ENCODE measurements around the gene GLRX2. TPM values are rescaled to one million over a fixed set of nuclear protein-coding genes. Genes with fewer than 3 reads are reported as not detected.

GLRX2 gene
- total RNA-seq, 1 experiment from 2014 or later, result 30.6 TPM

DNA sequence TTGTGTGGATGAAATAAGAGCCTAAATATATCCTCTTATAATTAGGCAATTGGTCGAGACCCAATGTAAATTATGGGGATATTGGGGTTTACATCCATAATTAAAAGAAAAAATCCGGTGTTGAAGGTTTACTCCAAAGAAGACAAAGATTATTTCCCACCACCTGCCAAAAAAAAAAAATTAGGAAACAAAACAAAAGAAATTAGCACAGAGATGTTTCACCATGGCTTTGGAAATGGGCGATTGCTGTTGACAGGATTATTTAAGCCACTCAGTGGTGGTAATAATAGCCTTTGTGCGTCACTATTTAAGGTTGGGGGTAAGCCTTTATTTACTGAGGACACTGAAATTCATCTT is 585 bp upstream of the GLRX2 start:
- TSS peak; percentile 98 for BruUV-seq (replicated peaks)
- H3K9me3 ChIP-seq (ENCODE audit: control insufficient read depth in 1 of 2, insufficient read depth in 1 of 2, low read depth in 1 of 2, low read length in 2 of 2), result no peaks in the 10 kb centered on the region
- H3K4me1 ChIP-seq (ENCODE audit: control insufficient read depth in 1 of 2, insufficient read depth in 2 of 2, low read length in 2 of 2), result peaks cover 12 to 20% of the 10 kb centered on the region in 2 experiments; a peak in 3 of 4 replicates
- no peaks in the 10 kb centered on the region for H3K27me3 ChIP-seq (ENCODE audit: insufficient read depth, low read length)
- H3K9ac ChIP-seq (ENCODE audit: low read length), result peak overlapping the region; percentile 72
- peak overlapping the region; percentile 79 for H3K27ac ChIP-seq (ENCODE audit: low read depth, low read length)
- intact Hi-C loops (cut with micrococcal nuclease), result loop anchor here (1.0 kb wide), 2 partner anchors 17 to 46 kb away; partner anchors contain the start of genes CDC73, RO60 and UCHL5
- H3K79me2 ChIP-seq (ENCODE audit: insufficient read depth, low read length), result peaks cover 30% of the 10 kb centered on the region
- H3K9me2 ChIP-seq (ENCODE audit: insufficient read depth), result no peaks in the 10 kb centered on the region
- H3K4me3 ChIP-seq (replicated peaks in 1 of 2; ENCODE audit: low read depth in 1 of 2, low read length in 2 of 2), result peak overlapping the region; percentile 58 to 74
- ChIA-PET POLR2A (interaction anchor here (0.6 to 2.4 kb wide), 7 partner anchors 8 to 47 kb away, joined by 3 to 16 read pairs (median 6); partner anchors contain the start of genes CDC73, RO60 and UCHL5), CTCF (interaction anchor here (0.7 to 2.2 kb wide), 4 partner anchors 7 to 86 kb away, joined by 3 to 10 read pairs (median 4); partner anchors contain the start of gene CDC73), RAD21 (ENCODE audit: low non-redundant PET in 1 of 2, low total read pairs in 2 of 2, uncharacterized antibody in 2 of 2, unreplicated experiment in 2 of 2) (no interaction called here)
- H3K36me3 ChIP-seq (ENCODE audit: control insufficient read depth in 1 of 2, insufficient read depth in 2 of 2, low read length in 2 of 2), result no peaks in the 10 kb centered on the region
- DNase-seq (ENCODE audit: low read depth, low spot score) (no peak), ATAC-seq (no peak)
- TF ChIP-seq, protein P1, sequence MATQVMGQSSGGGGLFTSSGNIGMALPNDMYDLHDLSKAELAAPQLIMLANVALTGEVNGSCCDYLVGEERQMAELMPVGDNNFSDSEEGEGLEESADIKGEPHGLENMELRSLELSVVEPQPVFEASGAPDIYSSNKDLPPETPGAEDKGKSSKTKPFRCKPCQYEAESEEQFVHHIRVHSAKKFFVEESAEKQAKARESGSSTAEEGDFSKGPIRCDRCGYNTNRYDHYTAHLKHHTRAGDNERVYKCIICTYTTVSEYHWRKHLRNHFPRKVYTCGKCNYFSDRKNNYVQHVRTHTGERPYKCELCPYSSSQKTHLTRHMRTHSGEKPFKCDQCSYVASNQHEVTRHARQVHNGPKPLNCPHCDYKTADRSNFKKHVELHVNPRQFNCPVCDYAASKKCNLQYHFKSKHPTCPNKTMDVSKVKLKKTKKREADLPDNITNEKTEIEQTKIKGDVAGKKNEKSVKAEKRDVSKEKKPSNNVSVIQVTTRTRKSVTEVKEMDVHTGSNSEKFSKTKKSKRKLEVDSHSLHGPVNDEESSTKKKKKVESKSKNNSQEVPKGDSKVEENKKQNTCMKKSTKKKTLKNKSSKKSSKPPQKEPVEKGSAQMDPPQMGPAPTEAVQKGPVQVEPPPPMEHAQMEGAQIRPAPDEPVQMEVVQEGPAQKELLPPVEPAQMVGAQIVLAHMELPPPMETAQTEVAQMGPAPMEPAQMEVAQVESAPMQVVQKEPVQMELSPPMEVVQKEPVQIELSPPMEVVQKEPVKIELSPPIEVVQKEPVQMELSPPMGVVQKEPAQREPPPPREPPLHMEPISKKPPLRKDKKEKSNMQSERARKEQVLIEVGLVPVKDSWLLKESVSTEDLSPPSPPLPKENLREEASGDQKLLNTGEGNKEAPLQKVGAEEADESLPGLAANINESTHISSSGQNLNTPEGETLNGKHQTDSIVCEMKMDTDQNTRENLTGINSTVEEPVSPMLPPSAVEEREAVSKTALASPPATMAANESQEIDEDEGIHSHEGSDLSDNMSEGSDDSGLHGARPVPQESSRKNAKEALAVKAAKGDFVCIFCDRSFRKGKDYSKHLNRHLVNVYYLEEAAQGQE (IDR thresholded peaks at IDR 0.05; ENCODE audit: low read depth), result no peak
- peak overlapping the region; percentile 95 for H2AFZ ChIP-seq (ENCODE audit: low read depth, low read length, poor library complexity, severe bottlenecking)
- no peaks in the 10 kb centered on the region for H4K20me1 ChIP-seq (ENCODE audit: insufficient read depth)
- H3K4me2 ChIP-seq (ENCODE audit: low read length), result peak overlapping the region; percentile 74

DNA sequence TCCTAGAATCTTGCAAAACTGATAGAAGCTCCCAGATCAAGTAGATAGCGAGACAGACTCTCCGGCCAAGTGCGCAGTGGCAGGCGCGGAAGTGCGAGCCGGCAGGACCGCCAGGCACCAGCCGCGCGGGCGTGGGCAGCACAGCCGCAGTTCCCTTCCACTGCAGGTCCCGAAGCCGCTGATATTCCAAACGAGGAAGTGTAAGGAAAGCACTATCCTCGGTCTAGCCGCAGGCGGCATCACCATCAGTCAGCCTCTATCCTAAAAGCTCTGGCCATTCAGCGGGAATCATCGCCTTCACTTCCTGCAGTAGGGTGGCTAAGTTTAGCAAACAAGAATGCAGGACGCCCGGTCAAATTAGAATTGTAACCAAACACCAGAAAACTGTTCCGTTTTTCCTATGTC is 710 bp downstream of the GLRX2 start:
- Histone ChIP-seq H3K79me2 (ENCODE audit: insufficient read depth, low read length) (peaks cover 30% of the 10 kb centered on the region), H2AFZ (ENCODE audit: low read depth, low read length, poor library complexity, severe bottlenecking) (peak overlapping the region; percentile 42), H3K9me2 (ENCODE audit: insufficient read depth) (no peaks in the 10 kb centered on the region), H3K4me2 (ENCODE audit: low read length) (peak overlapping the region; percentile 74), H3K36me3 (ENCODE audit: control insufficient read depth in 1 of 2, insufficient read depth in 2 of 2, low read length in 2 of 2) (peaks cover 3 to 4% of the 10 kb centered on the region in 2 experiments; a peak in 1 of 4 replicates), H3K27ac (ENCODE audit: low read depth, low read length) (peak overlapping the region; percentile 79), H3K9ac (ENCODE audit: low read length) (peak overlapping the region; percentile 72), H3K9me3 (ENCODE audit: control insufficient read depth in 1 of 2, insufficient read depth in 1 of 2, low read depth in 1 of 2, low read length in 2 of 2) (no peaks in the 10 kb centered on the region), H4K20me1 (ENCODE audit: insufficient read depth) (no peaks in the 10 kb centered on the region), H3K4me1 (ENCODE audit: control insufficient read depth in 1 of 2, insufficient read depth in 2 of 2, low read length in 2 of 2) (peaks cover 12 to 20% of the 10 kb centered on the region in 2 experiments; a peak in 3 of 4 replicates), H3K4me3 (replicated peaks in 1 of 2; ENCODE audit: low read depth in 1 of 2, low read length in 2 of 2) (peak overlapping the region; percentile 58 to 74), H3K27me3 (ENCODE audit: insufficient read depth, low read length) (no peaks in the 10 kb centered on the region)
- TSS peak; percentile 42 for BruUV-seq (replicated peaks)
- intact Hi-C loops (cut with micrococcal nuclease), result no loop called here
- ChIA-PET POLR2A (interaction anchor here (1.2 to 2.4 kb wide), 5 partner anchors 9 to 46 kb away, joined by 5 to 16 read pairs (median 11); partner anchors contain the start of genes CDC73, RO60 and UCHL5), CTCF (interaction anchor here (1.1 to 2.2 kb wide), 4 partner anchors 9 to 85 kb away, joined by 3 to 10 read pairs (median 4); partner anchors contain the start of gene CDC73), RAD21 (ENCODE audit: low non-redundant PET in 1 of 2, low total read pairs in 2 of 2, uncharacterized antibody in 2 of 2, unreplicated experiment in 2 of 2) (no interaction called here)
- DNase-seq (ENCODE audit: low read depth, low spot score) (peak; percentile 28), ATAC-seq (peak; percentile 35)
- TF ChIP-seq, protein P2, sequence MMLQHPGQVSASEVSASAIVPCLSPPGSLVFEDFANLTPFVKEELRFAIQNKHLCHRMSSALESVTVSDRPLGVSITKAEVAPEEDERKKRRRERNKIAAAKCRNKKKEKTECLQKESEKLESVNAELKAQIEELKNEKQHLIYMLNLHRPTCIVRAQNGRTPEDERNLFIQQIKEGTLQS (IDR thresholded peaks at IDR 0.05), result no peak
- TF ChIP-seq SRF (IDR thresholded peaks at IDR 0.05; ENCODE audit: low read depth), result no peak
- no peak; the same call in 1 of the 2 replicates for TF ChIP-seq SP1 (IDR thresholded peaks at IDR 0.05; ENCODE audit: low read depth)
- peak; percentile 28; the same call in 1 of the 2 replicates for TF ChIP-seq ELF1 (IDR thresholded peaks at IDR 0.05; ENCODE audit: borderline replicate concordance, low read depth)
- TF ChIP-seq EZH2 (IDR thresholded peaks at IDR 0.05), result no peak
- no peak for TF ChIP-seq TCF7L2 (IDR thresholded peaks at IDR 0.05; ENCODE audit: borderline replicate concordance, extremely low read depth, insufficient read depth, insufficient read length)
- TF ChIP-seq POLR2A (IDR thresholded peaks at IDR 0.05; ENCODE audit: borderline replicate concordance, extremely low read depth, insufficient read depth, insufficient read length), result no peak
- TF ChIP-seq JUND (IDR thresholded peaks at IDR 0.05), result no peak
- TF ChIP-seq RAD21 (IDR thresholded peaks at IDR 0.05; ENCODE audit: low read depth), result no peak
- TF ChIP-seq, protein P1 (IDR thresholded peaks at IDR 0.05; ENCODE audit: low read depth), result no peak
- TF ChIP-seq ZNF274 (IDR thresholded peaks at IDR 0.05; ENCODE audit: low read depth, low read length), result no peak
- TF ChIP-seq ZFX (IDR thresholded peaks at IDR 0.05), result no peak
- no peak for TF ChIP-seq EZH2phosphoT487 (IDR thresholded peaks at IDR 0.05; ENCODE audit: borderline replicate concordance)

Data from HCT116 (cell line).